ENCODE measurements around the gene SCAP. TPM values are rescaled to one million over a fixed set of nuclear protein-coding genes. Genes with fewer than 3 reads are reported as not detected.

The SCAP gene
- total RNA-seq, 1 donor from 2014 or later, result 49.7 TPM

DNA sequence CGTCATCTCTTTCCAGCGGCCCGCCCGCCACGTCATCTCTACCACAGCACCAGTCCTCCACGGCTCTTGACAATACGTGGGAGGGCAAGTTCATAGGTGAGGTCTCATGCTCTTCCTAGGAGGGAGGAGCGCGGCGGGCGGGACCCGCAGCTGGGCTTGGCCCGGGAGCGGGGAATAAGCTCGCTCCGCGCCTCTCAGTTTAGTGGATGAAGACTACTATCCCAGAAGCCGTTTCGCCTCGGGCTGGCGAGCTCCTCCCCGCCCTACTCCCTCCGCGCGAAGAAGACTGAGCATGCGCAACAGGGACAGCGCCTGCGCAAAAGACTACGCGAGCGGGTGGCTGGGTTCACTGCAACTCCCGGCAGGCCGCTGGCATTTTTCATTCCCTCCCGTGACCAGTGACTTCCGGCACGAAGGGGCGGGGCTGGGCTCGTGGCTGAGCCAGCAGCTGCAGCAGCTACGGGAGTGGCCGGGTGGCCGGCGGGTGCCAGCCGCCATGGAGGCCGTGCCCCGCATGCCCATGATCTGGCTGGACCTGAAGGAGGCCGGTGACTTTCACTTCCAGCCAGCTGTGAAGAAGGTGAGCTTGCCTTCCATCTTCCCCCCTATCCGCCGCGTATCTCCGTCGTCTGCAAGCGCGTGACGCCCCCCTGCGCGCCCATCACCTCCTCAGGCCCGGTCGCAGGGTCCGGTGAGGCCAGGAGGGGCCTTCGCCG, 95.0 kb downstream of the SCAP start, which contains the start of gene PTPN23:
TSS of gene PTPN23 (plus strand) at position 421 of the 716 bp plus-strand sequence. CDS start at position 497, 76 bp downstream.
- peaks cover 38% of the 10 kb centered on the region for H3K4me1 Mint-ChIP-seq (ENCODE audit: low read depth)
- DNase-seq (ENCODE audit: low spot score), result peak; percentile 99
- H3K27me3 Mint-ChIP-seq (ENCODE audit: low read depth), result no peaks in the 10 kb centered on the region
- TF ChIP-seq, protein P1, sequence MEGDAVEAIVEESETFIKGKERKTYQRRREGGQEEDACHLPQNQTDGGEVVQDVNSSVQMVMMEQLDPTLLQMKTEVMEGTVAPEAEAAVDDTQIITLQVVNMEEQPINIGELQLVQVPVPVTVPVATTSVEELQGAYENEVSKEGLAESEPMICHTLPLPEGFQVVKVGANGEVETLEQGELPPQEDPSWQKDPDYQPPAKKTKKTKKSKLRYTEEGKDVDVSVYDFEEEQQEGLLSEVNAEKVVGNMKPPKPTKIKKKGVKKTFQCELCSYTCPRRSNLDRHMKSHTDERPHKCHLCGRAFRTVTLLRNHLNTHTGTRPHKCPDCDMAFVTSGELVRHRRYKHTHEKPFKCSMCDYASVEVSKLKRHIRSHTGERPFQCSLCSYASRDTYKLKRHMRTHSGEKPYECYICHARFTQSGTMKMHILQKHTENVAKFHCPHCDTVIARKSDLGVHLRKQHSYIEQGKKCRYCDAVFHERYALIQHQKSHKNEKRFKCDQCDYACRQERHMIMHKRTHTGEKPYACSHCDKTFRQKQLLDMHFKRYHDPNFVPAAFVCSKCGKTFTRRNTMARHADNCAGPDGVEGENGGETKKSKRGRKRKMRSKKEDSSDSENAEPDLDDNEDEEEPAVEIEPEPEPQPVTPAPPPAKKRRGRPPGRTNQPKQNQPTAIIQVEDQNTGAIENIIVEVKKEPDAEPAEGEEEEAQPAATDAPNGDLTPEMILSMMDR (IDR thresholded peaks at IDR 0.05), result no peak
- peak within 1 kb of the TSS; percentile 99 for H3K27ac Mint-ChIP-seq (ENCODE audit: unreplicated experiment)
- H3K4me3 Mint-ChIP-seq (ENCODE audit: unreplicated experiment), result peak within 1 kb of the TSS; percentile 100
- peaks cover 4% of the 10 kb centered on the region for H3K36me3 Mint-ChIP-seq (ENCODE audit: low read depth)
- H3K9me3 Mint-ChIP-seq (ENCODE audit: low read depth), result no peaks in the 10 kb centered on the region

DNA sequence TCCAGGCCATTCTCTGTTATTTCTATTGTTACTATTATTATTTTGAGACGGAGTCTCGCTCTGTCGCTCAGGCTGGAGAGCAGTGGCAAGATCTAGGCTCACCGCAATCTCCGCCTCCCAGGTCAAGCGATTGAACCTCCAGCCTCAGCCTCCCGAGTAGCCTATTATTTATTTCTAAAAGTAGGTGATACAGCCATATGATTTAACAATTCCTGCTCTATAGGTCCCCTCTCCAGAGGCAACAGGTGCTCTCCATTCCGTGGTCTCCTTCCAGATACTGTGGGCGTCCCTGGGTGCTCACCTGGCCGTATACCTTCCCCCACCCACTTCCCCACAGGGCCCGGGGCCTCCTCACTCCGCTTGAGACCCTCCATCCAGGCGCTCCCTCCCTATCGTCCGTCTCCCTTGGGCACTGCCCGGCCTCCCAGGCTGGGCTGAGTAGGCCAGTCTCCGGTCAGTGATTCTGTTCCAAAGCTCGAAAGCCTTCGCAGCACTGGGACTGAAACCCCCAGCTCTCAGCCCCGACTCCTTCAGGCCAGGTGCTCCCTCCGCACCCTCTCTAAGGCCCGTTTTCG, 95.6 kb downstream of the SCAP start:
- Mint-ChIP-seq H3K27me3 (ENCODE audit: low read depth) (no peaks in the 10 kb centered on the region), H3K36me3 (ENCODE audit: low read depth) (peaks cover 4% of the 10 kb centered on the region), H3K9me3 (ENCODE audit: low read depth) (no peaks in the 10 kb centered on the region), H3K27ac (ENCODE audit: unreplicated experiment) (peak overlapping the region; percentile 99), H3K4me1 (ENCODE audit: low read depth) (peaks cover 35% of the 10 kb centered on the region), H3K4me3 (ENCODE audit: unreplicated experiment) (peak overlapping the region; percentile 100)
- no peak for DNase-seq (ENCODE audit: low spot score)
- TF ChIP-seq, protein P1 (IDR thresholded peaks at IDR 0.05), result no peak

DNA sequence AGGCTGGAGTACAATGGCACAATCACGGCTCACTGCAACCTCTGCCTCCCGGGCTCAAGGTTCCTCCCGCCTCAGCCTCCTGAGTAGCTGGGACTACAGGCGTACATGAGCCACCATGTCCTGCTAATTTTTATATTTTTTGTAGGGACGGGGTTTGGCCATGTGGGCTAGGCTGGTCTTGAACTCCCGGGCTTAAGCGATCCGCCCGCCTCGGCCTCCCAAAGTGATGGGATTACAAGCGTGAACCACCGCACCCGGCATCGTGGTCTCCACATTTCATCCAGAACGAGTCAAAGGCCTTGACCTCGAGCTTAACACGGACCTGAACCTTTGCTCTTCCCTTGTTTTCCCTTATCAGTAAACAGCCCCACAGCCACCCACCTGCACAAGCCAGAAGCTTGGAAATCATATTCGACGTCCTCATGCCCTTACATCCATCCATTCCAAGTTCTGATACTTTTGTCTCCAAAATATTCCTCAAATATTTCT, 96.3 kb downstream of the SCAP start:
- no peaks in the 10 kb centered on the region for H3K27me3 Mint-ChIP-seq (ENCODE audit: low read depth)
- H3K4me3 Mint-ChIP-seq (ENCODE audit: unreplicated experiment), result peak overlapping the region; percentile 100
- TF ChIP-seq, protein P1 (IDR thresholded peaks at IDR 0.05), result no peak
- H3K36me3 Mint-ChIP-seq (ENCODE audit: low read depth), result peaks cover 4% of the 10 kb centered on the region
- H3K4me1 Mint-ChIP-seq (ENCODE audit: low read depth), result peaks cover 35% of the 10 kb centered on the region
- H3K9me3 Mint-ChIP-seq (ENCODE audit: low read depth), result no peaks in the 10 kb centered on the region
- no peak for DNase-seq (ENCODE audit: low spot score)
- H3K27ac Mint-ChIP-seq (ENCODE audit: unreplicated experiment), result peak overlapping the region; percentile 99

DNA sequence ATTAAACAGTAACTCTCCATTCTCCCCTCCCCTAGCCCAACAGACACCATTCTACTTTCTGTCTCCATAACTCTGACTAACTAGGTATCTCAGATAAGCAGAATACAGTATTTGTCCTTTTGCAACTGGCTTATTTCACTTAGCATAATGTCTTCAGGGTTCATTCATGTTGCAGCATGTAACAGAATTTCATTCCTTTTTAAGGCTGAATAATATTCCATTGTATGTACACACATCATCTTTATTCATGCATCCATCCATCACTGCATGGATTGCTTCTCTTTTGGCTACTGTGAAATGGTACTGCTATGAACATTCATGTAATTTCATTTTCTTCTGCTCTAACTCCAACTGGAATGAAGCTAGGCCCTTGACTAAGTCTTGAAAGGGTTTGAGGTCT, 96.9 kb downstream of the SCAP start:
- peaks cover 4% of the 10 kb centered on the region for H3K36me3 Mint-ChIP-seq (ENCODE audit: low read depth)
- H3K27me3 Mint-ChIP-seq (ENCODE audit: low read depth), result no peaks in the 10 kb centered on the region
- no peaks in the 10 kb centered on the region for H3K9me3 Mint-ChIP-seq (ENCODE audit: low read depth)
- H3K27ac Mint-ChIP-seq (ENCODE audit: unreplicated experiment), result no peak overlapping the region
- no peak overlapping the region for H3K4me3 Mint-ChIP-seq (ENCODE audit: unreplicated experiment)
- TF ChIP-seq, protein P1 (IDR thresholded peaks at IDR 0.05), result no peak
- DNase-seq (ENCODE audit: low spot score), result no peak
- H3K4me1 Mint-ChIP-seq (ENCODE audit: low read depth), result peaks cover 35% of the 10 kb centered on the region

DNA sequence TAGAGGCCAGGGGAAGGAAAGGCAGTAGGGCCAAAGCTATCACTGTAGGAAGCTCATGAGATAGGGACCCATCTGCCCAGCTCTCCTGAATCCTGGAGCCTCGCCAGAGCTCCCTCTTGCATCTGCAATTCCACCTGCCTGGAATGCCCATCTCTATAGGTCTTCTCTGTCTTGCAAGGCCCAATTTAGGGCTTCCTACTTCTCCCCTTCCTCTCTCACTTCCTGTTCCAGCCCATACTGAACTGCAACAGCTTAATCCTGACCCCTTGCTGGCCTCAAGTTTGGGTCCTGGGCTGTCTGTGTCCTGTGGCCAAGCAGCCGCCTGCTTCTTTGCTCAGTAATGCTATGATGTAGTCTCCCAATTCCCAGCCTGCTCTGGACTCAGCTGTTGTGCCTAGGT, 98.6 kb downstream of the SCAP start:
- Mint-ChIP-seq H3K9me3 (ENCODE audit: low read depth) (no peaks in the 10 kb centered on the region), H3K36me3 (ENCODE audit: low read depth) (peaks cover 4% of the 10 kb centered on the region), H3K4me1 (ENCODE audit: low read depth) (peaks cover 20% of the 10 kb centered on the region), H3K27me3 (ENCODE audit: low read depth) (no peaks in the 10 kb centered on the region), H3K4me3 (ENCODE audit: unreplicated experiment) (no peak overlapping the region), H3K27ac (ENCODE audit: unreplicated experiment) (no peak overlapping the region)
- DNase-seq (ENCODE audit: low spot score), result no peak
- TF ChIP-seq, protein P1 (IDR thresholded peaks at IDR 0.05), result no peak
